Renal cortex interstitium (tissue), 15 donors: Measurements from ENCODE around the gene MRPS11. TPM values are rescaled to one million over a fixed set of nuclear protein-coding genes. Genes with fewer than 3 reads are reported as not detected.
A peak's percentile ranks its signal among the peaks of the same experiment; 100 is the strongest.
"Not testable (repeated sequence)": the region's sequence is repeated elsewhere in the genome, so short reads cannot be mapped to it uniquely, and the experiment has no call there.

ENCODE experiments used
- DNase-seq, 11 donors: peaks; one replicate each; pipeline ENCODE4 v3.0.0-alpha.2; 2013; ENCODE audit warnings: low read depth in 9 of 11, low spot score in 4 of 11; ENCODE audit errors: extremely low read depth in 1 of 11
- long read RNA-seq, 16 experiments: transcript quantifications; one replicate each; lab custom pipeline, GENCODE V29; 2026
- polyA plus RNA-seq, 3 donors: library from polyadenylated mRNA; unstranded; fragments of 120-200 nt; gene quantifications; one replicate each; pipeline ENCODE4 v1.2.1, GENCODE V29; 2013; ENCODE audit not compliant: insufficient read length in 3 of 3

Gene MRPS11
- 10 to 100 TPM; 37.1 to 48.7 (median 45.7) TPM for polyA plus RNA-seq
- long read RNA-seq, donor 1, transcript MRPS11-201 (6 exons, 3,644 nt) = major isoform, 12 of 15 reads
- long read RNA-seq, donor 1, partial matches to known transcripts = 0 of 15 reads
- long read RNA-seq, donor 1, other reads (novel, unspliced or antisense) = 0 of 15 reads
- long read RNA-seq, donor 2, transcript MRPS11-201 (6 exons, 3,644 nt) = major isoform, 5 of 15 reads
- long read RNA-seq, donor 2, partial matches to known transcripts = 0 of 15 reads
- long read RNA-seq, donor 2, other reads (novel, unspliced or antisense) = 7 of 15 reads
- long read RNA-seq, donor 3, transcript MRPS11-201 (6 exons, 3,644 nt) = major isoform, 17 of 27 reads
- long read RNA-seq, donor 3, partial matches to known transcripts = 0 of 27 reads
- long read RNA-seq, donor 3, other reads (novel, unspliced or antisense) = 7 of 27 reads
- long read RNA-seq, donor 4, transcript MRPS11-201 (6 exons, 3,644 nt) = major isoform, 12 of 77 reads
- long read RNA-seq, donor 4, partial matches to known transcripts = 17 of 77 reads
- long read RNA-seq, donor 4, other reads (novel, unspliced or antisense) = 46 of 77 reads
- long read RNA-seq, donor 5 = 0 reads
- long read RNA-seq, donor 6, transcript MRPS11-201 (6 exons, 3,644 nt) = major isoform, 11 of 15 reads
- long read RNA-seq, donor 6, partial matches to known transcripts = 0 of 15 reads
- long read RNA-seq, donor 6, other reads (novel, unspliced or antisense) = 0 of 15 reads
- long read RNA-seq, donor 7, transcript MRPS11-201 (6 exons, 3,644 nt) = major isoform, 12 of 28 reads
- long read RNA-seq, donor 7, partial matches to known transcripts = 0 of 28 reads
- long read RNA-seq, donor 7, other reads (novel, unspliced or antisense) = 13 of 28 reads
- long read RNA-seq, donor 8 = 0 reads
- long read RNA-seq, donor 9, transcript MRPS11-201 (6 exons, 3,644 nt) = major isoform, 14 of 14 reads
- long read RNA-seq, donor 9, partial matches to known transcripts = 0 of 14 reads
- long read RNA-seq, donor 9, other reads (novel, unspliced or antisense) = 0 of 14 reads
- long read RNA-seq, donor 10, transcript MRPS11-201 (6 exons, 3,644 nt) = major isoform, 10 of 18 reads
- long read RNA-seq, donor 10, partial matches to known transcripts = 0 of 18 reads
- long read RNA-seq, donor 10, other reads (novel, unspliced or antisense) = 6 of 18 reads
- long read RNA-seq, donor 11, transcript MRPS11-201 (6 exons, 3,644 nt) = major isoform, 9 of 12 reads
- long read RNA-seq, donor 11, partial matches to known transcripts = 0 of 12 reads
- long read RNA-seq, donor 11, other reads (novel, unspliced or antisense) = 0 of 12 reads
- long read RNA-seq, donor 12, partial matches to known transcripts = 0 of 3 reads
- long read RNA-seq, donor 12, other reads (novel, unspliced or antisense) = 0 of 3 reads
- long read RNA-seq, donor 13 = 0 reads
- long read RNA-seq, donor 14, transcript MRPS11-201 (6 exons, 3,644 nt) = major isoform, 14 of 14 reads
- long read RNA-seq, donor 14, partial matches to known transcripts = 0 of 14 reads
- long read RNA-seq, donor 14, other reads (novel, unspliced or antisense) = 0 of 14 reads
- long read RNA-seq, donor 15, transcript MRPS11-201 (6 exons, 3,644 nt) = major isoform, 9 of 11 reads
- long read RNA-seq, donor 15, partial matches to known transcripts = 0 of 11 reads
- long read RNA-seq, donor 15, other reads (novel, unspliced or antisense) = 0 of 11 reads
- long read RNA-seq, donor 16, transcript MRPS11-201 (6 exons, 3,644 nt) = major isoform, 34 of 72 reads
- long read RNA-seq, donor 16, partial matches to known transcripts = 6 of 72 reads
- long read RNA-seq, donor 16, other reads (novel, unspliced or antisense) = 25 of 72 reads

DNA sequence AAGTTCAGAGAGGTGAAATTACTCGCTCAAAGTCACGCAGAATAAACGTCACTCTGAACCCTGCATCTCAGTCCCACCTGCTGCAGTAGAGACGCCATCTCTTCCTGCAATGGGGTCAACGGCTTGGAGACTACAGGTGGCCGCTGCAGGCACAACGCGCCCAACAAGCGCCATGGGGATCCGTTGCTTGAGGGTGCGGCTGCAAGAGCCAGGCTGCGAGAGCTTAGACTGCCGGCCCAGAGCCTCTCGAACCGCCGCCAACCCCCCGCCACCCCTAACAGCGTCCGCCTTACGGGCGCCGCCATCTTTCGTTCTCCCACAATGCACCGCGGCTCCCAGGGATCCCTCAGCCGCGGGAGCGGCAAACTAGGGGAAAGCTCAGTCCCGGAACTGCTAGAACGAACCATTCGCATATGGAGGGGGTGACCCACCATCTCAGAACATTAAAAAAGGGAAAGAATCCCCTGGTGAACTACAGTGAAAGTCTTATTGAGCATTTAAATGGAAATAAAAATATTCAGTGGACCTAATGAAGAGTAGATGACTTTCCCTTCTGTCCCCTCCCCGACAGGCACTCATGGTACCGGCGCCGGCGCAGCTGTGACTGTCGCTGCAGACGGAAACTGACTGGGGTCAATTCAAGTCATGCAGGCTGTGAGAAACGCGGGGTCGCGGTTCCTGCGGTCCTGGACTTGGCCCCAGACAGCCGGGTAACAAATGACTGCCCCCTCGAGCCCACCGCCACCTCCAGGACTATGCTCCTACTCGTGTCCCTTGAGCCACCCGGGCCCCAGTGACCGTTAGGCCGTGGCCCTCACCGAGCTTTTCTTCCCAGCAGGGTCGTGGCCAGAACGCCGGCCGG, at the start of gene MRPS11, which contains the start of gene MRPL46:
Gene MRPS11, plus strand, starts transcription at position 636 of the 862 bp plus-strand sequence. Its CDS starts 10 bp downstream, at position 646.
Gene MRPL46, minus strand, starts transcription at position 316 of the 862 bp plus-strand sequence. Its CDS starts 11 bp downstream, at position 305.
- peak; percentile 77 to 94 (median 88) for DNase-seq

- no peak for DNase-seq
These were observed 47.7 kb upstream of the MRPS11 start for GRCh38 chr15:88419830-88420229.

GRCh38 chr15:88423331-88423730, 44.2 kb upstream of the MRPS11 start:
- no peak for DNase-seq

GRCh38 chr15:88426304-88426703, 41.2 kb upstream of the MRPS11 start:
- DNase-seq = no peak

DNA sequence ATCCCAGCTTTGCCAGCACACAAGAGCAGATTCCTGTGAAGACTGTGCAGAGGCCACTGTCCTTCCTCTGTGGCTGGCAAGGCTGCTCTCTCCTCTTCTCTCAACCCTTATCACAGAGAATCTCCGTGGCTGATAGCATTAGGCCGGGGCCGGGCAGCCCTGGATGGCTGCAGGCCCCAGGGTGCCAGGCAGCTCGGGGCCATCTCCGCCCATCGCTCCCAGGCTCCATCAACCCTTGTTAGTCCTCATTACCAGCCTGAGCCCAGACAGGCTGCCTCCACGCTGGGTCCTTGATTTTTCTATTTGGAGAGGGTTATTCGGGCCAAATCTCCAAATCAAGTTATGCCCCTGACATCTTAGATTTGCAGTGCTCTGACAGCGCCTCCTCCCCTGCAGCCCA, 39.5 kb upstream of the MRPS11 start:
- no peak for DNase-seq

DNA sequence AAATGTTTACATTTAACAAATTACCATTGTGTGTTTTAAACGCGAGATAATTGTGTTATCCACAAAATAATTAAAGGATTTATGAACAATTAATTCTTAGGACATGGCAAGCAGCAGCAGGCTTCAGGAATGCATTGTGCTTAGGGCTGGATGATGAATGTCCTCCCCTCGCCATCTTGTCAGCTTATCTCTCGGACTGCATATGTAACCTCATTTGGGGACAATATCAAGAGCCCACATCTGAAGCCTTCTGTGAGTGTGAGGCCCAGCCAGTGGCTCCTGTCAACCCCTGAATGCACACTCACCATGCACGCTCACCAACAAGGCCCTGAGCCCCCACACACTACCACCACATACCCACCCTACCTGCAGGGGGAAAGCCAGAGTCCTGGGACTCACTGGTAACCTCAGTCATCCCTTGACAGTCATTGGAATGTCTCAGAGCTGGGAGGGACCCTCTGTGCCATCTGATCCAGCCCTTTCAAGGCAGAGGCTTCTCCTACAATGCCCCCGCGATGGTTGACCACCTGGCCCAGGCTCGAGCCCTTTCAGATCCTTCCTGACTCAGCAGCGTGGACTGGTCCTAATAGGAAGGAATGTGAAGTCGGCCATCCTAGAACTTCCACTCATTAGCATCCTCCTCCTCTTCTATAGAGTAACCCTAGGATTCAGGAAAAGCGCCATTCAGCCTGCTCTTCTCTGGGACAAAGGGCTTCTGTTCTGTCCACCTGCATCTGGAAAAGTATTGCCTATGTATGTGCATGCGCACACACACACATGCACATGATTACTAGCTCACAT, 38.5 kb upstream of the MRPS11 start:
- no peak for DNase-seq

DNA sequence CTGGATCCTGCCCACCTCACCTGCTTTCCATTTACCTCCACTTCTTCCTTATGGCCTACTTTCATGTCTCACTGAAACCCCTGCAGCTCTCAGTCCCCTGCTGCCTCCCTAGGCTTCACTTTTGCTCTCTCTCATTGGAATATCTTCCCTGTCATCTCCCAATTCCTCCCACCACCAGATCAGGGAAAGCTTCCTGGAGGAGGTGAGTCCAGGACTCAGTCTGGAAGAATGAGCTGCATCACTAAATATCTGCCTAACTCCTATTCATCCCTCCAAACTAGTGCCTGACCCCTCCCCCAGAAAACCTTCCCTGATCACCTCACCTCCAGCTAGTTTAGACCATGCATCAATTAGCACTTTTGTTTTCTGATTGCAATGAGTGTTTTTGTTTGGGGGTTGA, 37.5 kb upstream of the MRPS11 start:
- DNase-seq = no peak

- no peak for DNase-seq
These were observed 36.1 kb upstream of the MRPS11 start for GRCh38 chr15:88431441-88431840.

GRCh38 chr15:88433046-88433685, 34.3 kb upstream of the MRPS11 start:
- DNase-seq = no peak

- DNase-seq = not testable (repeated sequence)
These were observed 33.4 kb upstream of the MRPS11 start for GRCh38 chr15:88434106-88434505.

- DNase-seq = no peak
These were observed 29.3 kb upstream of the MRPS11 start for GRCh38 chr15:88438181-88438580.

DNA sequence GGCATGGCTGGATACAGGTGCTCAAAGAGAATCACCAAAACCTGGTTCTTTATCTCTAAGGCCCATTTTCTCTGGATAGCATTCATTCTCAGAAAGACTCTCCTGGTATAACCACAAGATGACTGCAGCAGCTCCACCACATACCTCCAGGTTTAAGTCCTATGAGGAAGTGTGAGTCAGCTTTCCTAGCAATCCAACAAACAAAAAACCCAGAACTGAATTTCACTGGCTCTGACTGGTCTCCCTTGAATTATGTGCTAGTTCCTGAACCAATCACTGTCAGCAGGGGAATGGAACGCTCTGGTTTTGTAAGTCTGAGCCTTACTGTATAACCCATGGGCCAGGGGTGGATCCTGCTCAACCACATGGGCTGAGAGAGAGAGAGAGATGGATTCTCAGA, 27.5 kb upstream of the MRPS11 start:
- no peak for DNase-seq

DNA sequence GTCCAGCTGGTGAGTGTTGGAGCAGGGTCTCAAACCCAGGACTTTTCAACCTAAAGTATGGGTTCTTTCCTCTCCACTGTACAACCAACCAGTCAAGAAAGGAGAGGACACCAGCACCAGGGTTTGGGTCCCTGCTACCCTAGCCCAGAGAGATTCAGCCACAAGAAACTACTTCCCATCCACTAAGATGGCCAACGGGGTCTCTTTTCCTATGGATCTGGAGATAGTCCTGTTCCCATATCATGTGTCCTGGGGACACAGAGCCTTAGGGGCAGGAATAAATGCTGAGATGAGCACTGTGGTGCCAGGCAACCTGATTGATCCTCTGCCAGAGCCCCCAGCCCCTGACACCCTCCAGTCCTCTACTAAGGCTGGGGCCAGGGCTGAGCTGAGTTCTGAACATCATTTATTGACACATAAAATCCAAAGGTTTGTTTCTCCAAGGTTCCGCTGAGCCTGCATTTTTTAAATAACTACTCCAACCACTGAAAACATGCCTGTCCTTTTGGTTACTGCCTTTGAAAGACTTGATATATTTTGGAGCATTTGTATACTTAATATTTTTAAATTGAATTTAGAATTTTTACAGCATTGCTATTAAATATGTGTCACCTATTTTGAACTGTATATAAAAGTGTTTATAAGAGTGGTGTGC, 26.3 kb upstream of the MRPS11 start:
- DNase-seq = no peak

- no peak for DNase-seq
These were observed 20.3 kb upstream of the MRPS11 start for GRCh38 chr15:88447206-88447605.

DNA sequence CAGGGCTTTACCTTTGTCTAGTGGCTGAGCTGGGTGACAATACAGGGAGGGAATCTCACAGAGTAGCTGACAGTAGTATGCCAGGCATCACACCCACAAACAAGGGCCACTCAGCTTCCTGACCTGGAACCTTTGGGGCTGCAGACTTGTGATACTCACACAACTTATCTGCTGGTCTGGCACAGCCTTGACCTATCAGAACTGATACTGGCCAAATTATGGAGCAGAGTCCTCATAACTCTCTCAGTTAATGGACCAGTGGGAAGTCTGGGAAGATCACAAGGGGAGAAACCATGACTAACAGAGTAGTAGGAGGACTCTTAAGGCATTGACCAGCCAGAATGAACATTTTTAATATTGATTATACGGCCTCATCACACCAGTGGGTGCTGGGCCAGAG, 19.8 kb upstream of the MRPS11 start:
- no peak for DNase-seq
